ENCODE results near the gene CYFIP1.

DNA sequence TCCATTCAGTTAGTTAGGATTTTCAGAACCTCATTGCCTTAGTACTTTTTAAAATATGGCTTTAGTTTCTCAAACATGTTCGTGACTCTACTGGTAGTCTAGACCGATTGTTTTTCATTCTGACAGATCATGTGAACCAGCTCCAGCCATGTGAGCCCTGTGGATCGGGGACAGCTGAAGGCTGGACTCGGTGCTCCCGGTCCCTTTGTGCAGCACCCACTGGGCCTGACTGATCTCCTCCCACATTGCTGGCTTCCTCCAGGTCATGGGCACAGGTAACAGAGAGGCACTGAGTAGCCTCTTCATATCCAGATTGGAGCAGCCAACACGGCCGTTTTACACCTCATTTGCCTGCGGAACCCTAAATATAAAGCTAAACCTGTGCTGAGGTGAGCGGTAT is 111.2 kb downstream of the CYFIP1 start:
- TF ChIP-seq CTCF (IDR thresholded peaks at IDR 0.05; ENCODE audit: low read depth, low read length) (no peak), EZH2phosphoT487 (IDR thresholded peaks at IDR 0.05; ENCODE audit: low read depth) (no peak)
